Pancreas (tissue), 10 donors: ENCODE results near the gene CCR5. TPM values are rescaled to one million over a fixed set of nuclear protein-coding genes. Genes with fewer than 3 reads are reported as not detected.

Experiments used
- ATAC-seq, 4 donors: fragments of 200-7000 bp; cut with Tn5 transposase; one replicate each; pipeline versions ENCODE4 v1.8.0 to v1.9.1; 2020; ENCODE audit warnings: mild to moderate bottlenecking in 4 of 4, moderate library complexity in 4 of 4
- DNase-seq, 6 donors: peaks; one replicate each; pipeline ENCODE4 v3.0.0-alpha.2; 2020
- FAIRE-seq: peaks from 2 replicates; lab custom pipeline; 2012; peaks lifted over from hg19 to GRCh38; lab: Jason Lieb, UNC
- H3K27ac ChIP-seq, 4 donors: fragments of 200-600 bp; sonication (generic); 1 replicate in 3 of 4; 2 replicates in 1 of 4; pipeline versions ENCODE4 v1.5.0 to v1.8.0; 2020
- H3K27me3 ChIP-seq, 4 donors: fragments of 200-600 bp; one replicate each; pipeline ENCODE4 v1.8.0; 2021
- H3K36me3 ChIP-seq, 3 donors: fragments of 200-600 bp; sonication (generic) in 1 of 3; one replicate each; pipeline versions ENCODE4 v1.5.0 to v1.8.0; 2020 to 2021
- H3K4me1 ChIP-seq, 3 donors: fragments of 200-600 bp; one replicate each; pipeline ENCODE4 v1.8.0; 2021
- H3K4me3 ChIP-seq, 4 donors: fragments of 200-600 bp; sonication (generic) in 2 of 4; one replicate each; pipeline versions ENCODE4 v1.5.0 to v1.8.0; 2020 to 2021
- H3K9me3 ChIP-seq, 4 donors: fragments of 200-600 bp; one replicate each; pipeline ENCODE4 v1.8.0; 2021
- CTCF ChIP-seq, 4 donors: fragments of 200-600 bp; sonication (generic) in 3 of 4; IDR thresholded peaks; one replicate each; pipeline versions ENCODE4 v1.5.0 to v1.8.0; 2021; ENCODE audit warnings: antibody characterized with exemption in 4 of 4
- WGBS, 2 donors: extraction: QIAGEN DNeasy Blood & Tissue Kit; methylation state at CpG; one replicate each; pipeline ENCODE4 v1.1.7; 2013; 5-methylcytosine and 5-hydroxymethylcytosine counted together
- intact Hi-C, 3 donors: fragments of 100-400 bp; cut with DNase I; formaldehyde crosslinking; loops; one replicate each; pipeline versions ENCODE4 v1.11.1 to v1.14.2; 2022
- polyA plus RNA-seq, 2 donors: library from polyadenylated mRNA; stranded (reverse); fragments of 200-250 nt; gene quantifications; one replicate each; pipeline ENCODE4 v1.2.3, GENCODE V29; 2013
- total RNA-seq, 6 donors: library from RNA; stranded (reverse); fragmentation: NEBNext Ultra II Directional in 4 of 6; extraction: Animal tissue kit (Norgen Biotek cat#: 25700) in 4 of 6; gene quantifications; one replicate each; pipeline versions ENCODE4 v1.2.1 to v1.2.4, GENCODE V29; 2021 to 2023
- donor health status: healthy with polysubstance abuse.
- donor health status: DM: no; HTN: no; CAD: no; lungs with moderate emphysema.
- donor health status: DM: no; HTN: no; CAD: no.
- donor health status: control.
- donor health status: control.
- donor health status: Bipolar disorder and iron deficiency.
- donor health status: DM: yes; HTN: yes; CAD: no.
- donor health status: DM: no; HTN: no; CAD: no.
- donor health status: DM: no; HTN: no; CAD: no.
- donor health status: DM: yes; HTN: yes; CAD: no.

CCR5 gene
- total and polyA plus RNA-seq, 8 donors = 0.12 to 2.0 (median 0.29) TPM

- DNase-seq (no peak), ATAC-seq (no peak), FAIRE-seq (no peak)
- Histone ChIP-seq H3K4me3 (no peak overlapping the region), H3K9me3 (no peaks in the 10 kb centered on the region), H3K27ac (no peak overlapping the region), H3K4me1 (no peaks in the 10 kb centered on the region), H3K27me3 (no peaks in the 10 kb centered on the region), H3K36me3 (no peaks in the 10 kb centered on the region)
- 49 to 62% methylated on average over 2 of the region's 2 CpGs for WGBS, 2 donors
- TF ChIP-seq CTCF (IDR thresholded peaks at IDR 0.05) = no peak
- intact Hi-C loops = loop anchor here in 1 of 3 donors (10.0 kb wide), 1 partner anchor 290 kb away; no protein-coding TSS in a partner anchor
Observed at GRCh38 chr3:46375218-46375617, 4.5 kb downstream of the CCR5 start.

- FAIRE-seq = no peak
- H3K4me3 ChIP-seq = no peak overlapping the region
- no peaks in the 10 kb centered on the region for H3K36me3 ChIP-seq
- intact Hi-C loops = loop anchor here in 1 of 3 donors (10.0 kb wide), 1 partner anchor 291 kb away; no protein-coding TSS in a partner anchor
- no peaks in the 10 kb centered on the region for H3K27me3 ChIP-seq
- ATAC-seq = no peak
- no peak overlapping the region for H3K27ac ChIP-seq
- no peaks in the 10 kb centered on the region for H3K4me1 ChIP-seq
- no peak for DNase-seq
- TF ChIP-seq CTCF (IDR thresholded peaks at IDR 0.05) = no peak
- no peaks in the 10 kb centered on the region for H3K9me3 ChIP-seq
- 14 to 19% methylated on average over 2 of the region's 2 CpGs for WGBS, 2 donors
Observed at GRCh38 chr3:46375814-46376213, 5.1 kb downstream of the CCR5 start.

- H3K9me3 ChIP-seq = no peaks in the 10 kb centered on the region
- intact Hi-C loops = loop anchor here in 1 of 3 donors (10.0 kb wide), 1 partner anchor 294 kb away; no protein-coding TSS in a partner anchor
- no peaks in the 10 kb centered on the region for H3K27me3 ChIP-seq
- 35 to 36% methylated on average over 8 of the region's 8 CpGs for WGBS, 2 donors
- no peak overlapping the region for H3K4me3 ChIP-seq
- no peaks in the 10 kb centered on the region for H3K4me1 ChIP-seq
- no peaks in the 10 kb centered on the region for H3K36me3 ChIP-seq
- peak in 3 of 4 donors; percentile 72 to 81 (median 74) for ATAC-seq
- FAIRE-seq = no peak
- DNase-seq = peak in 5 of 6 donors; percentile 29 to 78 (median 43)
- peak in 2 of 4 donors; percentile 47 to 51 for TF ChIP-seq CTCF (IDR thresholded peaks at IDR 0.05)
- H3K27ac ChIP-seq = no peak overlapping the region
Observed at GRCh38 chr3:46378426-46378942, 7.7 kb downstream of the CCR5 start.

DNA sequence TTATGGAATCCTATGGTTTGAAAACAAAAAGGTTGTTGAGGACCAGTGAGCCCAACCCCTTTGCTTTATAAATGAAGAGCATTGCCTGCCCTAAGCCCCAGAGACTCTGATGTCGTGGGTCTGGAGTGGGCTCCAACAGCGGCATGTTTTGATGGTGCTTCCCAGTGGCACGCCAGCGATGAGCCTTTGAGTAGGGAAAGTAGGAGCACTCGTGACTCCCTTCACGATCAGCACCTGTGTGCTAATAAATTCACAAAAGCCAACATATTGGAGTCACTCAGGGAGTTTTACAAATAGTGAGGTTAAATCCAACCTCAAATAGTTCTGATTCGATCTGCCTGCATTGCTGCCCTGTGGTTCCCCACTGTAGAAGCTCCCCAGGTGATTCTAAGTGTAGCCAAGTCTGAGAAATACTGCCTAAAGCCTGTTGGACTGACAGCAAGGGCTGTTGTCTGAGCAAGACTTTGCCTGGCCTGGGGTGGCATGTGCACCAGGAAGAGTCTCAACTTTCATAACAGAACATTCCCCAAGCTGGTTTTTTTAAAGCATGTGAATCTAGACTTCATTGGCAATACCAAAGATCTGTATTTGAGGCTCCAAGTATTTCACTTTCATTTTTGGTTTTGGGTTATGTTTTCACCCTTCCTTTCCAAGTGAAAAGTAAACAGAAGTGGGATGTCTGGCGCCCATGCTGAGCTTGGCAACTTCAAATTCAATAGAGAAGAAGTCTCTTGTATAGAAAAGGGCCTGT is 9.9 kb downstream of the CCR5 start:
- intact Hi-C loops = no loop called here
- Histone ChIP-seq H3K9me3 (no peaks in the 10 kb centered on the region), H3K36me3 (no peaks in the 10 kb centered on the region), H3K27ac (peak overlapping the region in 1 of 4 donors; percentile 50), H3K4me1 (no peaks in the 10 kb centered on the region), H3K27me3 (no peaks in the 10 kb centered on the region), H3K4me3 (no peak overlapping the region)
- 84 to 88% methylated on average over 8 of the region's 8 CpGs for WGBS, 2 donors
- TF ChIP-seq CTCF (IDR thresholded peaks at IDR 0.05) = no peak
- no peak for FAIRE-seq
- no peak for DNase-seq
- peak in 2 of 4 donors; percentile 49 to 61 for ATAC-seq

DNA sequence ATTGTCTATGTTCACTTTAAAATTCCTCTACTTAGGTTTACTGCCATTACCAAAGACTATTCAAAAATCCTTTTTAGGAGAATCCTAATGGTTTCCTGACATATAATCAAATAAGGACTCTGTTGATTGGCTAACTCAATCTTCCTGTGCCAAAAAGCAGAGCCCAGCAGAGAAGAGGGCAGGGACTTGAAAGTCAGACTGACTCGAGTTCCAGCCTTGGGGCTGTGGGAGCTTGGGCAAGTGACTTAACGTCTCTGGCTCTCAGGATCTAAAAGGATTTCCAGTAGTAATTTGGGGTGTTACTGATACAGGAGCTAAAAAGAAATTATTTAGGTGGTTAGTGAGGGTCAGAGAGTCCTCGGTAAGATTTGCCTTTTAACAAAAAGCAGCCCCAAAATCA is 10.9 kb downstream of the CCR5 start:
- no peaks in the 10 kb centered on the region for H3K27me3 ChIP-seq
- H3K4me3 ChIP-seq = no peak overlapping the region
- no peaks in the 10 kb centered on the region for H3K9me3 ChIP-seq
- DNase-seq (no peak), FAIRE-seq (no peak), ATAC-seq (no peak)
- no peaks in the 10 kb centered on the region for H3K36me3 ChIP-seq
- no peak overlapping the region for H3K27ac ChIP-seq
- 27 to 33% methylated on average over 3 of the region's 3 CpGs for WGBS, 2 donors
- H3K4me1 ChIP-seq = no peaks in the 10 kb centered on the region
- intact Hi-C loops = no loop called here
- no peak for TF ChIP-seq CTCF (IDR thresholded peaks at IDR 0.05)
